WTC11 (cell line): ENCODE measurements around the gene DGKG. TPM values are rescaled to one million over a fixed set of nuclear protein-coding genes. Genes with fewer than 3 reads are reported as not detected.

ENCODE experiments used
- ATAC-seq: fragments of 200-7000 bp; cut with Tn5 transposase; 2 replicates; pipeline ENCODE4 v1.10.0; 2021; ENCODE audit warnings: mild to moderate bottlenecking, moderate library complexity
- CTCF ChIA-PET: fragments of 300-600 bp; sonication (Branson Sonifier 250); formaldehyde crosslinking; loops from one replicate; lab custom pipeline; 2021; ENCODE audit warnings: antibody characterized with exemption; lab: Charles Lee
- POLR2A ChIA-PET: fragments of 350-600 bp; sonication (Branson Sonifier 250); formaldehyde crosslinking; loops from one replicate; lab custom pipeline; 2021; ENCODE audit warnings: antibody characterized with exemption; lab: Charles Lee
- DNase-seq: peaks from one replicate; pipeline ENCODE4 v3.0.0; 2021; ENCODE audit warnings: low spot score
- H3K27ac Mint-ChIP-seq: 2 replicates; pipeline ENCODE4 v1.8.0; 2021; ENCODE audit warnings: mixed read lengths
- H3K27me3 Mint-ChIP-seq: 2 replicates; pipeline ENCODE4 v1.8.0; 2021; ENCODE audit warnings: low read depth, mild to moderate bottlenecking, moderate library complexity, mixed read lengths
- H3K36me3 Mint-ChIP-seq: 2 replicates; pipeline ENCODE4 v1.8.0; 2021; ENCODE audit warnings: mixed read lengths
- H3K4me1 Mint-ChIP-seq: 2 replicates; pipeline ENCODE4 v1.8.0; 2022; ENCODE audit warnings: mixed read lengths
- H3K4me3 Mint-ChIP-seq: 2 replicates; pipeline ENCODE4 v1.8.0; 2021; ENCODE audit warnings: mild to moderate bottlenecking, moderate library complexity, mixed read lengths
- H3K9me3 Mint-ChIP-seq: 2 replicates; pipeline ENCODE4 v1.8.0; 2021; ENCODE audit warnings: mixed read lengths
- ATF1 ChIP-seq: sonication (generic); formaldehyde crosslinking; IDR thresholded peaks from 2 replicates; pipeline ENCODE4 v1.8.1; 2023; ENCODE audit warnings: mild to moderate bottlenecking, moderate library complexity, missing genetic modification reagents
- CREM ChIP-seq: sonication (generic); formaldehyde crosslinking; IDR thresholded peaks from 2 replicates; pipeline ENCODE4 v1.8.1; 2022; ENCODE audit warnings: mild to moderate bottlenecking, missing genetic modification reagents, moderate library complexity
- EMX1 ChIP-seq: fragments of 250-450 bp; sonication (Bioruptor Pico); IDR thresholded peaks from 2 replicates; pipeline ENCODE4 v1.8.0; 2021; ENCODE audit warnings: mild to moderate bottlenecking
- FOXP1 ChIP-seq: sonication (generic); formaldehyde crosslinking; IDR thresholded peaks from 2 replicates; pipeline ENCODE4 v1.8.0; 2022; ENCODE audit warnings: missing genetic modification reagents, mild to moderate bottlenecking, moderate library complexity, borderline replicate concordance
- GABPB1 ChIP-seq: sonication (generic); formaldehyde crosslinking; IDR thresholded peaks from 2 replicates; pipeline ENCODE4 v1.8.1; 2023; ENCODE audit warnings: mild to moderate bottlenecking, missing genetic modification reagents
- GRHL2 ChIP-seq: fragments of 250-450 bp; sonication (Bioruptor Pico); IDR thresholded peaks from 2 replicates; pipeline ENCODE4 v1.8.0; 2022; ENCODE audit warnings: mild to moderate bottlenecking, moderate library complexity; ENCODE audit not compliant: insufficient replicate concordance, severe bottlenecking
- IRF2 ChIP-seq: sonication (generic); formaldehyde crosslinking; IDR thresholded peaks from 2 replicates; pipeline ENCODE4 v1.8.0; 2022; ENCODE audit warnings: low read depth, missing genetic modification reagents, borderline replicate concordance
- MYBL2 ChIP-seq: sonication (generic); formaldehyde crosslinking; IDR thresholded peaks from 2 replicates; pipeline ENCODE4 v1.8.1; 2023; ENCODE audit warnings: mild to moderate bottlenecking, moderate library complexity, missing genetic modification reagents
- NFE2L1 ChIP-seq: sonication (generic); formaldehyde crosslinking; IDR thresholded peaks from 2 replicates; pipeline ENCODE4 v1.8.1; 2023; ENCODE audit warnings: missing genetic modification reagents
- NFYB ChIP-seq: sonication (generic); formaldehyde crosslinking; conservative IDR thresholded peaks from 2 replicates; pipeline ENCODE4 v1.8.0; 2022; ENCODE audit warnings: low read depth, missing genetic modification reagents
- RELA ChIP-seq: sonication (generic); formaldehyde crosslinking; IDR thresholded peaks from 2 replicates; pipeline ENCODE4 v1.8.1; 2022; ENCODE audit warnings: missing genetic modification reagents, mild to moderate bottlenecking, borderline replicate concordance
- RORB ChIP-seq: fragments of 250-450 bp; sonication (Bioruptor Pico); IDR thresholded peaks from 2 replicates; pipeline ENCODE4 v1.9.0; 2021; ENCODE audit warnings: mild to moderate bottlenecking
- SMAD3 ChIP-seq: sonication (generic); formaldehyde crosslinking; IDR thresholded peaks from 2 replicates; pipeline ENCODE4 v1.8.0; 2022; ENCODE audit warnings: missing genetic modification reagents, mild to moderate bottlenecking, borderline replicate concordance
- SP1 ChIP-seq: sonication (generic); formaldehyde crosslinking; conservative IDR thresholded peaks from 2 replicates; pipeline ENCODE4 v1.8.1; 2022; ENCODE audit warnings: missing genetic modification reagents
- TP53 ChIP-seq: sonication (generic); formaldehyde crosslinking; IDR thresholded peaks from 2 replicates; pipeline ENCODE4 v1.8.1; 2023; ENCODE audit warnings: mild to moderate bottlenecking, missing genetic modification reagents
- ZNF121 ChIP-seq: sonication (generic); formaldehyde crosslinking; IDR thresholded peaks from 2 replicates; pipeline ENCODE4 v1.8.0; 2023; ENCODE audit warnings: missing genetic modification reagents
- ZNF219 ChIP-seq: sonication (generic); formaldehyde crosslinking; IDR thresholded peaks from 2 replicates; pipeline ENCODE4 v1.8.0; 2023; ENCODE audit warnings: missing genetic modification reagents, mild to moderate bottlenecking, borderline replicate concordance
- ZNF232 ChIP-seq: sonication (generic); formaldehyde crosslinking; IDR thresholded peaks from 2 replicates; pipeline ENCODE4 v1.8.0; 2022; ENCODE audit warnings: mild to moderate bottlenecking, missing genetic modification reagents
- total RNA-seq: library from RNA; stranded (reverse); gene quantifications from 3 replicates; pipeline ENCODE4 v1.2.3, GENCODE V29; 2021
- TF ChIP-seq, protein P1 (sequence below): fragments of 250-450 bp; sonication (Bioruptor Pico); IDR thresholded peaks from 2 replicates; pipeline ENCODE4 v1.9.0; 2021; ENCODE audit warnings: moderate library complexity, mild to moderate bottlenecking, inconsistent platforms, borderline replicate concordance
- TF ChIP-seq, protein P2 (sequence below): sonication (generic); formaldehyde crosslinking; IDR thresholded peaks from 2 replicates; pipeline ENCODE4 v1.8.1; 2023; ENCODE audit warnings: mild to moderate bottlenecking, missing genetic modification reagents, moderate library complexity
- TF ChIP-seq, protein P3 (sequence below): fragments of 250-450 bp; sonication (Bioruptor Pico); IDR thresholded peaks from 2 replicates; pipeline ENCODE4 v2.1.2; 2022; ENCODE audit warnings: mild to moderate bottlenecking, moderate library complexity
- TF ChIP-seq, protein P4 (sequence below): sonication (generic); formaldehyde crosslinking; IDR thresholded peaks from 2 replicates; pipeline ENCODE4 v1.8.1; 2022; ENCODE audit warnings: low read depth, mild to moderate bottlenecking, moderate library complexity, missing genetic modification reagents, borderline replicate concordance

DGKG gene
- total RNA-seq, 1 experiment from 2014 or later, result 0.92 TPM

DNA sequence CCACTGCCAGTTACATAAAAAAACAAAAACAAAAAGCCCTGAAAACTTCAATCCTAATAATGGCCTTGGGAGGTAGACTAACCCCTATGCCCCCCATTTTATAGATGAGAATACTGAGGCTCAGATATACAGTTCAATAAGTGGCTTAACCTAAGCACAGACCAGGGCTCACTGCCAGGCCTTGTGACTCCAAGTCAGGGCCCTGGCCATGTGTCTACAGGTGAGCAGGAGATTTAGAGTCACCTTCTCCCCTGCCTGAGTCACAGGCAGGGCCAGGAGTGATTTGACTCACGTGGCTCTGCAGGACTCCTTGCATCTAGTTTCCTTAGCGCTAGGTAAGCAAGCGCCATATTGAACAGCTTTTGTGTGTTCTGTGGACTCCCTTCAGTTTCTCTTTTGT is 154.5 kb downstream of the DGKG start:
- ATAC-seq, result no peak
- H3K36me3 Mint-ChIP-seq, result no peaks in the 10 kb centered on the region
- CTCF ChIA-PET, result interaction anchor here (1.0 to 3.9 kb wide), 8 partner anchors 9 to 333 kb away, joined by 3 to 33 read pairs (median 6); partner anchors contain the start of gene ETV5
- H3K27me3 Mint-ChIP-seq, result no peaks in the 10 kb centered on the region
- peaks cover 55% of the 10 kb centered on the region for H3K4me1 Mint-ChIP-seq
- H3K27ac Mint-ChIP-seq, result no peak overlapping the region
- no peak overlapping the region for H3K4me3 Mint-ChIP-seq
- POLR2A ChIA-PET, result no interaction called here
- TF ChIP-seq ZNF232 (CRISPR knock-in tag), result no peak
- no peak for TF ChIP-seq RORB
- TF ChIP-seq, protein P1, sequence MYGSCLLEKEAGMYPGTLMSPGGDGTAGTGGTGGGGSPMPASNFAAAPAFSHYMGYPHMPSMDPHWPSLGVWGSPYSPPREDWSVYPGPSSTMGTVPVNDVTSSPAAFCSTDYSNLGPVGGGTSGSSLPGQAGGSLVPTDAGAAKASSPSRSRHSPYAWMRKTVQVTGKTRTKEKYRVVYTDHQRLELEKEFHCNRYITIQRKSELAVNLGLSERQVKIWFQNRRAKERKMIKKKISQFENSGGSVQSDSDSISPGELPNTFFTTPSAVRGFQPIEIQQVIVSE (CRISPR knock-in tag), result no peak
- TF ChIP-seq FOXP1 (CRISPR knock-in tag), result no peak
- TF ChIP-seq, protein P2, sequence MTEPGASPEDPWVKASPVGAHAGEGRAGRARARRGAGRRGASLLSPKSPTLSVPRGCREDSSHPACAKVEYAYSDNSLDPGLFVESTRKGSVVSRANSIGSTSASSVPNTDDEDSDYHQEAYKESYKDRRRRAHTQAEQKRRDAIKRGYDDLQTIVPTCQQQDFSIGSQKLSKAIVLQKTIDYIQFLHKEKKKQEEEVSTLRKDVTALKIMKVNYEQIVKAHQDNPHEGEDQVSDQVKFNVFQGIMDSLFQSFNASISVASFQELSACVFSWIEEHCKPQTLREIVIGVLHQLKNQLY (CRISPR knock-in tag), result no peak
- TF ChIP-seq CREM (CRISPR knock-in tag), result no peak
- TF ChIP-seq MYBL2 (CRISPR knock-in tag), result no peak
- no peak for TF ChIP-seq RELA (CRISPR knock-in tag)
- TF ChIP-seq NFE2L1, result no peak
- no peak for TF ChIP-seq ZNF121 (CRISPR knock-in tag)
- no peak for TF ChIP-seq EMX1 (CRISPR knock-in tag)
- no peak for TF ChIP-seq ZNF219 (CRISPR knock-in tag)
- no peak for TF ChIP-seq SP1 (CRISPR knock-in tag)
- no peak for TF ChIP-seq GABPB1
- TF ChIP-seq GRHL2 (CRISPR knock-in tag), result no peak
- no peak for TF ChIP-seq NFYB (CRISPR knock-in tag)
- TF ChIP-seq, protein P3, sequence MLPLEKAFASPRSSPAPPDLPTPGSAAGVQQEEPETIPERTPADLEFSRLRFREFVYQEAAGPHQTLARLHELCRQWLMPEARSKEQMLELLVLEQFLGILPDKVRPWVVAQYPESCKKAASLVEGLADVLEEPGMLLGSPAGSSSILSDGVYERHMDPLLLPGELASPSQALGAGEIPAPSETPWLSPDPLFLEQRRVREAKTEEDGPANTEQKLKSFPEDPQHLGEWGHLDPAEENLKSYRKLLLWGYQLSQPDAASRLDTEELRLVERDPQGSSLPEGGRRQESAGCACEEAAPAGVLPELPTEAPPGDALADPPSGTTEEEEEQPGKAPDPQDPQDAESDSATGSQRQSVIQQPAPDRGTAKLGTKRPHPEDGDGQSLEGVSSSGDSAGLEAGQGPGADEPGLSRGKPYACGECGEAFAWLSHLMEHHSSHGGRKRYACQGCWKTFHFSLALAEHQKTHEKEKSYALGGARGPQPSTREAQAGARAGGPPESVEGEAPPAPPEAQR (CRISPR knock-in tag), result no peak
- DNase-seq, result no peak
- H3K9me3 Mint-ChIP-seq, result no peaks in the 10 kb centered on the region

DNA sequence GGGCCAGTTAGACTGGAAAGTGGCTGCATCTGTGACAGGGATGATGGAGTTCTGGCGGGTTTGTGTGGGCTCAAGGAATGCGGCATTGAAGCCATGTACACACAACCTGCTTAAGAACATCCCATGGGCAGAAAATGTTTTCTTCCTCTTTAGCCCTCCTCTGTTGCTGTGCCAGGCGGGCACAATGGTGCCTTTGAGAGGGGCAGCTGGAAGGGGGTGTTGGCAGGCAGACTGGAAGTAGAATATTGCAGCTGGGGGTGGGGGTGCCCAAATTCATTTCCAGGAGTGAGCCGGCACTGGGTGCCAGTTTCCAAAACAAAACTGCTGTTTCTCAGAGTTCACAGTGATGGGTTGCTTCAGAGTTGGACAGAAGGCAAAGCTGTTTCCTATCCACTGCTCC is 161.3 kb downstream of the DGKG start:
- H3K9me3 Mint-ChIP-seq, result no peaks in the 10 kb centered on the region
- H3K27me3 Mint-ChIP-seq, result no peaks in the 10 kb centered on the region
- H3K27ac Mint-ChIP-seq, result no peak overlapping the region
- no peak overlapping the region for H3K4me3 Mint-ChIP-seq
- ChIA-PET CTCF (interaction anchor here (1.3 to 1.5 kb wide), 2 partner anchors 10 to 103 kb away, joined by 3 to 4 read pairs; no protein-coding TSS in a partner anchor), POLR2A (no interaction called here)
- H3K4me1 Mint-ChIP-seq, result peaks cover 21% of the 10 kb centered on the region
- TF ChIP-seq IRF2 (CRISPR knock-in tag) (no peak), TP53 (no peak), ATF1 (CRISPR knock-in tag) (no peak), NFYB (CRISPR knock-in tag) (no peak), SMAD3 (CRISPR knock-in tag) (no peak)
- TF ChIP-seq, protein P4, sequence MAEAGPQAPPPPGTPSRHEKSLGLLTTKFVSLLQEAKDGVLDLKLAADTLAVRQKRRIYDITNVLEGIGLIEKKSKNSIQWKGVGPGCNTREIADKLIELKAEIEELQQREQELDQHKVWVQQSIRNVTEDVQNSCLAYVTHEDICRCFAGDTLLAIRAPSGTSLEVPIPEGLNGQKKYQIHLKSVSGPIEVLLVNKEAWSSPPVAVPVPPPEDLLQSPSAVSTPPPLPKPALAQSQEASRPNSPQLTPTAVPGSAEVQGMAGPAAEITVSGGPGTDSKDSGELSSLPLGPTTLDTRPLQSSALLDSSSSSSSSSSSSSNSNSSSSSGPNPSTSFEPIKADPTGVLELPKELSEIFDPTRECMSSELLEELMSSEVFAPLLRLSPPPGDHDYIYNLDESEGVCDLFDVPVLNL (CRISPR knock-in tag), result no peak
- no peaks in the 10 kb centered on the region for H3K36me3 Mint-ChIP-seq
- ATAC-seq (no peak), DNase-seq (no peak)
